Neural progenitor cell (in vitro differentiated cells): ENCODE measurements around the gene MYEOV. TPM values are rescaled to one million over a fixed set of nuclear protein-coding genes. Genes with fewer than 3 reads are reported as not detected.

ENCODE experiments used
- DNase-seq: peaks from one replicate; pipeline ENCODE4 v3.0.0-alpha.2; 2016; ENCODE audit warnings: low spot score
- H2AFZ ChIP-seq: fragments of 200-600 bp; sonication (generic); replicated peaks from 2 replicates; pipeline ENCODE4 v1.6.1; 2016; ENCODE audit warnings: antibody characterized with exemption
- H3F3A ChIP-seq: fragments of 200-600 bp; sonication (generic); 2 replicates; pipeline ENCODE4 v1.6.1; 2016; ENCODE audit warnings: antibody characterized with exemption, low read depth
- H3K27ac ChIP-seq: fragments of 200-600 bp; sonication (generic); 2 replicates; pipeline ENCODE4 v1.5.1; 2016; ENCODE audit warnings: mild to moderate bottlenecking
- H3K27me3 ChIP-seq: fragments of 200-600 bp; sonication (generic); 2 replicates; pipeline ENCODE4 v1.6.1; 2016; ENCODE audit warnings: mild to moderate bottlenecking, moderate library complexity
- H3K36me3 ChIP-seq: fragments of 200-600 bp; sonication (generic); 2 replicates; pipeline ENCODE4 v1.5.1; 2016
- H3K4me1 ChIP-seq: fragments of 200-600 bp; sonication (generic); 2 replicates; pipeline ENCODE4 v1.6.1; 2016; ENCODE audit warnings: mixed run types
- H3K4me2 ChIP-seq: fragments of 200-600 bp; sonication (generic); 2 replicates; pipeline ENCODE4 v1.6.1; 2016
- H3K4me3 ChIP-seq: fragments of 200-600 bp; sonication (generic); 2 replicates; pipeline ENCODE4 v1.5.1; 2016
- H3K79me2 ChIP-seq: fragments of 200-600 bp; sonication (generic); 2 replicates; pipeline ENCODE4 v1.6.1; 2016; ENCODE audit warnings: low read depth
- H3K9ac ChIP-seq: fragments of 200-600 bp; sonication (generic); 2 replicates; pipeline ENCODE4 v1.6.1; 2016
- H3K9me3 ChIP-seq: fragments of 200-600 bp; sonication (generic); 2 replicates; pipeline ENCODE4 v1.5.1; 2016; ENCODE audit warnings: low read depth
- H4K20me1 ChIP-seq: fragments of 200-600 bp; sonication (generic); 2 replicates; pipeline ENCODE4 v1.6.1; 2016; ENCODE audit warnings: low read depth
- H3K27ac Mint-ChIP-seq: 3 replicates; pipeline ENCODE4 v1.8.0; 2021; ENCODE audit warnings: mixed read lengths
- H3K27me3 Mint-ChIP-seq: 2 replicates; pipeline ENCODE4 v1.8.0; 2022; ENCODE audit warnings: low read depth, mild to moderate bottlenecking, inconsistent platforms, moderate library complexity, mixed read lengths; ENCODE audit not compliant: insufficient read depth
- H3K36me3 Mint-ChIP-seq: 3 replicates; pipeline ENCODE4 v1.8.0; 2021; ENCODE audit warnings: mixed read lengths
- H3K4me1 Mint-ChIP-seq: 3 replicates; pipeline ENCODE4 v1.8.0; 2021; ENCODE audit warnings: mixed read lengths
- H3K4me3 Mint-ChIP-seq: 3 replicates; pipeline ENCODE4 v1.8.0; 2021; ENCODE audit warnings: mild to moderate bottlenecking, moderate library complexity, mixed read lengths
- H3K9me3 Mint-ChIP-seq: 3 replicates; pipeline ENCODE4 v1.8.0; 2020; ENCODE audit warnings: mixed read lengths
- EZH2 ChIP-seq: fragments of 200-600 bp; sonication (generic); IDR thresholded peaks from 2 replicates; pipeline ENCODE4 v1.6.1; 2017; ENCODE audit warnings: antibody characterized with exemption, mild to moderate bottlenecking, moderate library complexity
- EZH2phosphoT487 ChIP-seq: fragments of 200-600 bp; sonication (generic); IDR thresholded peaks from 2 replicates; pipeline ENCODE4 v1.6.1; 2017; ENCODE audit warnings: antibody characterized with exemption
- total RNA-seq: library from RNA; depleted of rRNA; stranded (reverse); fragments of >200 nt; gene quantifications from 2 replicates; pipeline ENCODE4 v1.2.3, GENCODE V29; 2015; ENCODE audit warnings: low replicate concordance
- TF ChIP-seq, protein P1 (sequence below): fragments of 200-600 bp; sonication (generic); IDR thresholded peaks from 2 replicates; pipeline ENCODE4 v1.5.1; 2017; ENCODE audit warnings: antibody characterized with exemption, mild to moderate bottlenecking

MYEOV gene
- total RNA-seq, 1 donor from 2014 or later, result not detected

DNA sequence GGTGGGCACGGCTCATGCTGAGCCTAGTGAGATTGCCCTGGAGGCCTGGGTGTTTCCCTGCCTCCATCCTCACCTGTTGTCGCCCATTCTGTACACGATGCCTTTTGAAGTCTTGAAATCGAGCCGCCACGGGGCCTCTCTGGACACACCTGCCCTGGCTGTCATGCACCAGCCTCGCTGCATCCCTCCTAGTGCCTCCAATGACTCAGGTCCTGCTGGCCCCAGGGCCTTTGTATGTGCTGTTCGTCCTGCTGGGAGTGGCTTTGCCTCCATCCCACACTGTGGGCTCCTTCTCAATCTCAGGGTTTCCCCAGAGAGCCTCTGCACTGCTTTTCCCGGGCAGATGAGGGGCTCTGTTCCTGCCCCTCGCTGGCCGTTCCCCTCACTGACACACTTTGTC is 8.9 kb upstream of the MYEOV start:
- Histone ChIP-seq H3K4me2 (no peak overlapping the region), H2AFZ (no peak overlapping the region), H3K4me1 (peaks cover 16% of the 10 kb centered on the region), H4K20me1 (no peaks in the 10 kb centered on the region), H3K9ac (no peak overlapping the region), H3K27me3 (no peaks in the 10 kb centered on the region), H3K79me2 (no peaks in the 10 kb centered on the region), H3K9me3 (no peaks in the 10 kb centered on the region), H3F3A (no peaks in the 10 kb centered on the region), H3K27ac (no peak overlapping the region), H3K4me3 (no peak overlapping the region), H3K36me3 (no peaks in the 10 kb centered on the region)
- no peak for TF ChIP-seq EZH2
- no peak for TF ChIP-seq EZH2phosphoT487
- TF ChIP-seq, protein P1, sequence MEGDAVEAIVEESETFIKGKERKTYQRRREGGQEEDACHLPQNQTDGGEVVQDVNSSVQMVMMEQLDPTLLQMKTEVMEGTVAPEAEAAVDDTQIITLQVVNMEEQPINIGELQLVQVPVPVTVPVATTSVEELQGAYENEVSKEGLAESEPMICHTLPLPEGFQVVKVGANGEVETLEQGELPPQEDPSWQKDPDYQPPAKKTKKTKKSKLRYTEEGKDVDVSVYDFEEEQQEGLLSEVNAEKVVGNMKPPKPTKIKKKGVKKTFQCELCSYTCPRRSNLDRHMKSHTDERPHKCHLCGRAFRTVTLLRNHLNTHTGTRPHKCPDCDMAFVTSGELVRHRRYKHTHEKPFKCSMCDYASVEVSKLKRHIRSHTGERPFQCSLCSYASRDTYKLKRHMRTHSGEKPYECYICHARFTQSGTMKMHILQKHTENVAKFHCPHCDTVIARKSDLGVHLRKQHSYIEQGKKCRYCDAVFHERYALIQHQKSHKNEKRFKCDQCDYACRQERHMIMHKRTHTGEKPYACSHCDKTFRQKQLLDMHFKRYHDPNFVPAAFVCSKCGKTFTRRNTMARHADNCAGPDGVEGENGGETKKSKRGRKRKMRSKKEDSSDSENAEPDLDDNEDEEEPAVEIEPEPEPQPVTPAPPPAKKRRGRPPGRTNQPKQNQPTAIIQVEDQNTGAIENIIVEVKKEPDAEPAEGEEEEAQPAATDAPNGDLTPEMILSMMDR, result no peak
- no peak overlapping the region for H3K4me3 Mint-ChIP-seq
- peaks cover 23% of the 10 kb centered on the region for H3K4me1 Mint-ChIP-seq
- no peaks in the 10 kb centered on the region for H3K36me3 Mint-ChIP-seq
- peak overlapping the region; percentile 88 for H3K27ac Mint-ChIP-seq
- H3K9me3 Mint-ChIP-seq, result peaks cover 3% of the 10 kb centered on the region
- peaks cover 6% of the 10 kb centered on the region for H3K27me3 Mint-ChIP-seq
- DNase-seq, result no peak

DNA sequence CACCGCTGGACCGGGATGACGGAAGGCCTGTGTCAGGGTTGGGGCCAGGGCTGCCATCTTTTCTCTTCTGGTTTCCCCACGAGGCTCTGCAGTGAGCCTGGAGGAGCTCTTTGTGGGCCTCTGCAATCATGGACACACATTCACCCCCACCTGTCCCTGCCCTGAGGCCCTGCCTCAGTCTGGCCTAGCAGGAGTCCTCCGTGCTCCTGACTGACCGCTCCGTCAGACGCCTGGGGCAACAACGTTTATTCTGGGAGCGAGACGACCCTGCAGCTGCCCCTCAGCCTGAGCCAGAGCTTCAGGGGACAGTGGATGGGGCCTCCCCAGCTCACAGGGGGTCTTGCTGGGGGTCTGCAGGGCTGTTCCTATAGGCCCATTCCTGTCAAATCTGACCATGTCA is 8.2 kb upstream of the MYEOV start:
- Mint-ChIP-seq H3K27me3 (peaks cover 9% of the 10 kb centered on the region), H3K4me1 (peaks cover 23% of the 10 kb centered on the region), H3K4me3 (no peak overlapping the region), H3K9me3 (peaks cover 3% of the 10 kb centered on the region), H3K36me3 (no peaks in the 10 kb centered on the region), H3K27ac (peak overlapping the region; percentile 88)
- Histone ChIP-seq H3F3A (no peaks in the 10 kb centered on the region), H3K79me2 (no peaks in the 10 kb centered on the region), H3K27ac (no peak overlapping the region), H3K27me3 (no peaks in the 10 kb centered on the region), H3K4me1 (peaks cover 16% of the 10 kb centered on the region), H2AFZ (no peak overlapping the region), H3K4me3 (no peak overlapping the region), H3K4me2 (no peak overlapping the region), H3K9ac (no peak overlapping the region), H3K9me3 (no peaks in the 10 kb centered on the region), H4K20me1 (no peaks in the 10 kb centered on the region), H3K36me3 (no peaks in the 10 kb centered on the region)
- TF ChIP-seq EZH2phosphoT487, result no peak
- TF ChIP-seq, protein P1, result no peak
- no peak for TF ChIP-seq EZH2
- DNase-seq, result no peak

GRCh38 chr11:69286374-69287371 is 7.3 kb upstream of the MYEOV start:
- no peak overlapping the region for H3K27ac ChIP-seq
- peak overlapping the region; percentile 31 for H3K4me2 ChIP-seq
- H3K79me2 ChIP-seq, result no peaks in the 10 kb centered on the region
- no peak for TF ChIP-seq EZH2phosphoT487
- TF ChIP-seq, protein P1, result no peak
- TF ChIP-seq EZH2, result no peak
- peak overlapping the region; percentile 79 for H3K27ac Mint-ChIP-seq
- no peaks in the 10 kb centered on the region for H4K20me1 ChIP-seq
- H3K9me3 Mint-ChIP-seq, result peaks cover 3% of the 10 kb centered on the region
- no peak overlapping the region for H3K9ac ChIP-seq
- no peaks in the 10 kb centered on the region for H3K27me3 ChIP-seq
- no peak overlapping the region for H3K4me3 Mint-ChIP-seq
- H3K9me3 ChIP-seq, result no peaks in the 10 kb centered on the region
- peak overlapping the region; percentile 28 for H2AFZ ChIP-seq
- H3F3A ChIP-seq, result no peaks in the 10 kb centered on the region
- H3K36me3 ChIP-seq, result no peaks in the 10 kb centered on the region
- no peaks in the 10 kb centered on the region for H3K36me3 Mint-ChIP-seq
- peak; percentile 51 for DNase-seq
- H3K4me1 Mint-ChIP-seq, result peaks cover 23% of the 10 kb centered on the region
- H3K27me3 Mint-ChIP-seq, result peaks cover 9% of the 10 kb centered on the region
- peaks cover 16% of the 10 kb centered on the region for H3K4me1 ChIP-seq
- H3K4me3 ChIP-seq, result no peak overlapping the region
